Mesenchymal stem cell (in vitro differentiated cells and primary cell): ENCODE measurements around the gene ADARB2.

Source experiments
- DNase-seq: peaks from one replicate; pipeline ENCODE4 v3.0.0-alpha.2; 2013
- H2AFZ ChIP-seq: one replicate; pipeline ENCODE4 v1.6.1; 2013; ENCODE audit warnings: low read depth, mild to moderate bottlenecking, control low read depth, inconsistent platforms, low read length, moderate library complexity
- H2AK5ac ChIP-seq: 2 replicates; pipeline ENCODE4 v1.6.1; 2013; ENCODE audit warnings: low read length, moderate library complexity, mild to moderate bottlenecking, inconsistent platforms; ENCODE audit not compliant: severe bottlenecking
- H2BK120ac ChIP-seq: one replicate; pipeline ENCODE4 v1.6.1; 2013; ENCODE audit warnings: low read depth, mild to moderate bottlenecking, inconsistent platforms, low read length, moderate library complexity
- H2BK12ac ChIP-seq, 2 experiments: one replicate each; pipeline ENCODE4 v1.6.1; 2013; ENCODE audit warnings: inconsistent platforms in 2 of 2, low read length in 2 of 2, mild to moderate bottlenecking in 2 of 2, moderate library complexity in 2 of 2, control low read depth in 1 of 2
- H2BK15ac ChIP-seq: one replicate; pipeline ENCODE4 v1.6.1; 2013; ENCODE audit warnings: mild to moderate bottlenecking, low read depth, inconsistent platforms; ENCODE audit not compliant: poor library complexity, severe bottlenecking
- H2BK5ac ChIP-seq: 2 replicates; pipeline ENCODE4 v1.6.1; 2013; ENCODE audit warnings: low read depth, mild to moderate bottlenecking, low read length, control low read depth, inconsistent platforms; ENCODE audit not compliant: poor library complexity, severe bottlenecking
- H3K14ac ChIP-seq, 2 experiments: one replicate each; pipeline ENCODE4 v1.6.1; 2013; ENCODE audit warnings: inconsistent platforms in 2 of 2, low read length in 2 of 2, control low read depth in 1 of 2, mild to moderate bottlenecking in 1 of 2, moderate library complexity in 1 of 2
- H3K18ac ChIP-seq, 2 experiments: one replicate each; pipeline ENCODE4 v1.6.1; 2013; ENCODE audit warnings: inconsistent platforms in 2 of 2, low read length in 2 of 2, control low read depth in 1 of 2, low read depth in 1 of 2, mild to moderate bottlenecking in 1 of 2
- H3K23ac ChIP-seq, 2 experiments: one replicate each; pipeline ENCODE4 v1.6.1; 2013; ENCODE audit warnings: inconsistent platforms in 2 of 2, low read length in 2 of 2, mild to moderate bottlenecking in 2 of 2, moderate library complexity in 2 of 2, control low read depth in 1 of 2
- H3K27ac ChIP-seq: 2 replicates; pipeline ENCODE4 v1.5.1; 2013; ENCODE audit warnings: mild to moderate bottlenecking, moderate library complexity, low read length, control low read depth, inconsistent platforms; ENCODE audit not compliant: poor library complexity, severe bottlenecking
- H3K27me3 ChIP-seq, 2 experiments: 2 replicates each; pipeline versions ENCODE4 v1.6.1 to v1.7.0; 2013; ENCODE audit warnings: low read length in 2 of 2, mild to moderate bottlenecking in 2 of 2, moderate library complexity in 2 of 2, control low read depth in 1 of 2, inconsistent platforms in 1 of 2; ENCODE audit not compliant: control insufficient read depth in 1 of 2, insufficient read depth in 1 of 2
- H3K36me3 ChIP-seq, 2 experiments: 2 replicates each; pipeline versions ENCODE4 v1.6.1 to v1.7.0; 2013; ENCODE audit warnings: low read length in 2 of 2, control low read depth in 1 of 2, inconsistent platforms in 1 of 2, low read depth in 1 of 2, mild to moderate bottlenecking in 1 of 2; ENCODE audit not compliant: insufficient read depth in 2 of 2, control insufficient read depth in 1 of 2
- H3K4ac ChIP-seq, 2 experiments: one replicate each; pipeline ENCODE4 v1.6.1; 2013; ENCODE audit warnings: inconsistent platforms in 2 of 2, low read length in 2 of 2, mild to moderate bottlenecking in 2 of 2, moderate library complexity in 2 of 2, control low read depth in 1 of 2, low read depth in 1 of 2
- H3K4me1 ChIP-seq: 2 replicates; pipeline ENCODE4 v1.6.1; 2013; ENCODE audit warnings: low read depth, low read length, control low read depth; ENCODE audit not compliant: control insufficient read depth, insufficient read depth
- H3K4me2 ChIP-seq: 2 replicates; pipeline ENCODE4 v1.6.1; 2013; ENCODE audit warnings: low read length, mild to moderate bottlenecking, inconsistent platforms; ENCODE audit not compliant: poor library complexity, severe bottlenecking
- H3K4me3 ChIP-seq, 2 experiments: 2 replicates each; pipeline versions ENCODE4 v1.5.1 to v1.7.0; 2013; ENCODE audit warnings: low read length in 2 of 2, mild to moderate bottlenecking in 2 of 2, control low read depth in 1 of 2, low read depth in 1 of 2; ENCODE audit not compliant: insufficient read depth in 1 of 2
- H3K79me1 ChIP-seq: replicated peaks from 2 replicates; pipeline ENCODE4 v1.6.1; 2013; ENCODE audit warnings: mild to moderate bottlenecking, control low read depth, low read length, inconsistent platforms; ENCODE audit not compliant: poor library complexity, severe bottlenecking
- H3K9ac ChIP-seq: 2 replicates; pipeline ENCODE4 v1.7.0; 2013; ENCODE audit warnings: mild to moderate bottlenecking, low read length, moderate library complexity
- H3K9me3 ChIP-seq: 2 replicates; pipeline ENCODE4 v1.7.0; 2013; ENCODE audit warnings: mild to moderate bottlenecking, low read length; ENCODE audit not compliant: control insufficient read depth
- H4K8ac ChIP-seq: one replicate; pipeline ENCODE4 v1.6.1; 2013; ENCODE audit warnings: inconsistent platforms, mild to moderate bottlenecking, low read length, moderate library complexity
- H4K91ac ChIP-seq: one replicate; pipeline ENCODE4 v1.6.1; 2013; ENCODE audit warnings: mild to moderate bottlenecking, low read length, inconsistent platforms
- WGBS: methylation state at CpG from one replicate; pipeline ENCODE4 v1.1.7; 2013; ENCODE audit warnings: mixed read lengths; 5-methylcytosine and 5-hydroxymethylcytosine counted together

Gene ADARB2

DNA sequence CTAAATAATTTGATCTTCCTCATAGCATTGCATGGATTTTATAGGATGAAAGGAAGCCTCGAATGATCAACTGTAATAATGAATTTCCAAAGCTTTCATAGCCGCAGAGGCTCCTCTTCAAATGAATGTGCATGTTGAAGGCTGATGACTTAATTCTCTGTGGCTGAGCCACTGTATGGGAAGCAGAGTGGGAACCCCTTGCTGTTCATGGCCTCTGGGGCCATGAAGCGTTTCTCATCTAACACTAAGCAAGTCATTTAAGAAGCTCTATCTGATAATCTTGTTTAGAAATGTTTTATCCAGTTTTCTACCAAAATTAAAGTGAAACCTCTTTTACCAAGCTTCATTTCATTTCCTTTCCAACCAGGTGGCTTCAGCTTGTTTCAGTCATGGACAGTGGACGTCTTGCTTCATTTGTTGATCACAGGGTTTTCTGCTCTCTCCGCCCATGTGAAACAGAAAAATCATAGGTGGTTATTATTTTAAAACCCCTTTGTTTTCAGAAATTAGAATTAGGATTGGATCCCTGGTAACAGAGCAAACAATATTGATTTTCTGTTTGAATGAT, 10.3 kb upstream of the ADARB2 start:
- Histone ChIP-seq H3K14ac (no peak overlapping the region), H4K91ac (no peak overlapping the region), H2BK12ac (no peak overlapping the region), H2BK5ac (no peak overlapping the region), H2BK120ac (no peak overlapping the region), H3K23ac (no peak overlapping the region), H3K4me3 (no peak overlapping the region), H3K4me1 (no peaks in the 10 kb centered on the region), H2BK15ac (no peak overlapping the region), H3K27me3 (peaks cover 0 to 6% of the 10 kb centered on the region in 2 experiments), H3K9ac (no peak overlapping the region), H3K36me3 (no peaks in the 10 kb centered on the region), H3K27ac (no peak overlapping the region), H3K18ac (no peak overlapping the region), H3K79me1 (no peaks in the 10 kb centered on the region), H3K4ac (no peak overlapping the region), H4K8ac (no peak overlapping the region), H2AFZ (no peak overlapping the region), H3K4me2 (no peak overlapping the region), H3K9me3 (peaks cover 38% of the 10 kb centered on the region), H2AK5ac (no peak overlapping the region)
- DNase-seq = no peak
- WGBS = 81% methylated on average over 4 of the region's 5 CpGs

DNA sequence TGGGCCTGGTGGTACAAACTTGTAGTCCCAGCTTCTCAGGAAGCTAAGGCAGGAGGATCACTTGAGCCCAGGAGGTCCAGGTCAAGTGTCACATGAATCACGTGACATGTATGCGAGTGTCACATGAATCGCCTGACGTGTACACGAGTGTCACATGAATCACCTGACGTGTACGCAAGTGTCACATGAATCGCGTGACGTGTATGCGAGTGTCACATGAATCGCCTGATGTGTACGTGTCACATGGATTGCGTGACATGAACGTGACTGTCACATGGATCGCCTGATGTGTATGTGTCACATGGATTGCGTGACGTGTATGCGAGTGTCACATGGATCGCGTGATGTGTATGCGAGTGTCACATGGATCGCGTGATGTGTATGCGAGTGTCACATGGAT, 9.5 kb upstream of the ADARB2 start:
- H3K36me3 ChIP-seq = no peaks in the 10 kb centered on the region
- H3K79me1 ChIP-seq = no peaks in the 10 kb centered on the region
- no peak for DNase-seq
- H3K23ac ChIP-seq = no peak overlapping the region
- no peak overlapping the region for H3K4me3 ChIP-seq
- H3K14ac ChIP-seq = no peak overlapping the region
- H3K4me1 ChIP-seq = no peaks in the 10 kb centered on the region
- no peak overlapping the region for H2BK120ac ChIP-seq
- no peak overlapping the region for H2BK12ac ChIP-seq
- no peak overlapping the region for H2AK5ac ChIP-seq
- H3K18ac ChIP-seq = no peak overlapping the region
- H2AFZ ChIP-seq = no peak overlapping the region
- no peak overlapping the region for H2BK15ac ChIP-seq
- no peak overlapping the region for H4K8ac ChIP-seq
- no peak overlapping the region for H4K91ac ChIP-seq
- no peak overlapping the region for H3K4me2 ChIP-seq
- H3K27ac ChIP-seq = no peak overlapping the region
- no peak overlapping the region for H3K4ac ChIP-seq
- no peak overlapping the region for H2BK5ac ChIP-seq
- peaks cover 0 to 6% of the 10 kb centered on the region in 2 experiments for H3K27me3 ChIP-seq
- H3K9ac ChIP-seq = no peak overlapping the region
- H3K9me3 ChIP-seq = peaks cover 33% of the 10 kb centered on the region
- 96% methylated on average over 25 of the region's 25 CpGs for WGBS

DNA sequence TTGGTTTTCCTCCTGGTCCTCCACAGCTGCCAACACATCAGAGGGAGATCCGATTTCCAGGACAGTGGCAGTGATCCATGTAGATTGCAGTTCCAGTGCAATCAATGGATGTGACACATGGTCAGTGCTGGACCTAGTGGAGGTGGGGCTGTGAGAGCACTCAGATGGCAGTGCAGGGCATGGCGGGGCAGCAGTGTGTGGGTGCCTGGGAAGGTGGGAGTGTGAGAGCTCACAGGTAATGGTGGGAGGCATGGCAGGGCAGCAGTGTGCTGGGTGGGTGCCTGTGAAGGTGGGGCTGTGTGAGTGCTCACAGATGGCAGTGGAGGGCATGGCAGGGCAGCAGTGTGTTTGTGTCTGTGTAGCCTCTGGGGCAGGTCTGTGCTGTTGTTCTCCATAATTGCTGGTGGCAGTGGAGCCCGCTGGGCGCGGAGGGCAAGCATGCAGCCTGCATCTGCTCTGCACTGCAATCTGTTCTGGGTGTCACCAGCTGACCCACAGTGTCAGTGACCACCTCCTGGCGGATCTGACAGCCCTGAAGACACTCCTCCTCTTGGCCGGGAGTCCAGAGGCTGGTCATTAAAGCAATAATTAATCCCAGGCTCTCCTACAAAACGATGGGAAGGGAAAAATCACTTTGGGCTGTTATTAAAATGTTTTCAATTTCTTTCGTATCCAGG, 8.6 kb upstream of the ADARB2 start:
- no peak overlapping the region for H3K18ac ChIP-seq
- H2BK12ac ChIP-seq = no peak overlapping the region
- H2BK15ac ChIP-seq = no peak overlapping the region
- no peak overlapping the region for H3K4me2 ChIP-seq
- DNase-seq = no peak
- H3K4me3 ChIP-seq = peak overlapping the region in 1 of 2 experiments; percentile 0
- no peaks in the 10 kb centered on the region for H3K79me1 ChIP-seq
- H3K4ac ChIP-seq = no peak overlapping the region
- H2BK5ac ChIP-seq = no peak overlapping the region
- H3K9ac ChIP-seq = no peak overlapping the region
- no peak overlapping the region for H3K23ac ChIP-seq
- H2AK5ac ChIP-seq = no peak overlapping the region
- H3K36me3 ChIP-seq = no peaks in the 10 kb centered on the region
- H4K8ac ChIP-seq = no peak overlapping the region
- H3K14ac ChIP-seq = no peak overlapping the region
- H3K9me3 ChIP-seq = peaks cover 28% of the 10 kb centered on the region
- H2BK120ac ChIP-seq = no peak overlapping the region
- no peak overlapping the region for H2AFZ ChIP-seq
- H3K27ac ChIP-seq = no peak overlapping the region
- no peaks in the 10 kb centered on the region for H3K4me1 ChIP-seq
- no peak overlapping the region for H4K91ac ChIP-seq
- peaks cover 0 to 6% of the 10 kb centered on the region in 2 experiments for H3K27me3 ChIP-seq
- 71% methylated on average over 9 of the region's 9 CpGs for WGBS

DNA sequence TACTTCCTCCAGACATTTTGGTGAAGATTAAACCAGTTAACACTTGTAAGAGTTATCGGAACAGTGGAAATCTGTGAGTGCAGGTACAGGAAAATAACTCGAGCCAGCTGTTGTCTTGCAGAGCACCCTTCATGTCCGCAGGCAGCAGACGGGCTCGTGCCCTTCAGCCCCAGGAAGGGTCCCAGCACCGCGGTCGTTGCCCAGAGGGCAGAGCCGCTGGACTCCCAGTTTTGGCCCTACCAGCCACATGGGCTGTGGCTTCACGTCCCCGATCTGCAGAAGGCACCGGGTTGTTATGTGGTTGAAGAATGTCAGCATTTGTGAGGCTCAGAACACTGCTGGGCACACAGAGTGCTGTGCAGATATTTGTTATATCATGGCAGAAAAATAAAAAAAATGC, 7.2 kb upstream of the ADARB2 start:
- Histone ChIP-seq H3K14ac (no peak overlapping the region), H4K91ac (no peak overlapping the region), H3K4me2 (no peak overlapping the region), H2BK15ac (no peak overlapping the region), H3K27ac (no peak overlapping the region), H3K18ac (no peak overlapping the region), H4K8ac (no peak overlapping the region), H3K23ac (no peak overlapping the region), H3K4me3 (no peak overlapping the region), H2BK120ac (no peak overlapping the region), H3K79me1 (no peaks in the 10 kb centered on the region), H3K9ac (no peak overlapping the region), H2BK5ac (no peak overlapping the region), H3K36me3 (no peaks in the 10 kb centered on the region), H2AK5ac (no peak overlapping the region), H3K9me3 (peaks cover 19% of the 10 kb centered on the region), H2BK12ac (no peak overlapping the region), H3K27me3 (peaks cover 0 to 17% of the 10 kb centered on the region in 2 experiments), H3K4ac (no peak overlapping the region), H3K4me1 (no peaks in the 10 kb centered on the region), H2AFZ (no peak overlapping the region)
- no peak for DNase-seq
- WGBS = 89% methylated on average over 12 of the region's 12 CpGs
